Activated T-cell treated with anti-CD3 and anti-CD28 coated beads for 48 hours (primary cell): Measurements from ENCODE around the gene EFNB1.

Experiments used
- DNase-seq: peaks from one replicate; pipeline ENCODE4 v3.0.0-alpha.2; 2020; ENCODE audit warnings: low read depth

Gene EFNB1

GRCh38 chrX:68889249-68889648 lies 60.4 kb downstream of the EFNB1 start:
- DNase-seq, result no peak
